ENCODE measurements around the gene AP1S3.

The AP1S3 gene

DNA sequence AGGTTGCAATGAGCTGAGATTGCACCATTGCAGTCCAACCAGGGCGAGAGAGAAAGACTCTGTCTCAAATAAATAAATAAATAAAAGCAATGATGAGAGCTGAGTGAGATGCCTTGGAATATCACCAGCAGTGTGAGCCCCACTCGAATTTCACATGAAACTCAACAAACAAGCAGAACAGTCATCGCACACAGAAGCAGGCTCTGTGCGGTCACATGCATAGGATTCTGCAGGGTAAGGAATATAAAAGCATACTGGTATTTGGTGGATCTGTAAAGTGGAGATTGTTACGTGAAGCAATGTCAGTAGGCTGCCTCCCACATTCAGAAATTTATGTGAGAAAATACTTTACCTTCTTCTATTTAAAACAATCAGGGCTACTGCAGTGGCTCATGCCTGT, 18.0 kb upstream of the AP1S3 start:
- TF ChIP-seq POLR2AphosphoS5 (IDR thresholded peaks at IDR 0.05; ENCODE audit: low read depth, low read length) (no peak), POU2F2 (IDR thresholded peaks at IDR 0.05; ENCODE audit: low read depth, low read length) (no peak), PAX5 (IDR thresholded peaks at IDR 0.05; ENCODE audit: insufficient read depth, low read length, severe bottlenecking) (no peak), SPI1 (IDR thresholded peaks at IDR 0.05; ENCODE audit: low read depth, low read length) (no peak), TAF1 (IDR thresholded peaks at IDR 0.05; ENCODE audit: low read depth, low read length) (no peak), POLR2A (IDR thresholded peaks at IDR 0.05; ENCODE audit: low read depth, low read length) (no peak)
- DNase-seq (ENCODE audit: insufficient read length, low spot score) (no peak), FAIRE-seq (no peak)

DNA sequence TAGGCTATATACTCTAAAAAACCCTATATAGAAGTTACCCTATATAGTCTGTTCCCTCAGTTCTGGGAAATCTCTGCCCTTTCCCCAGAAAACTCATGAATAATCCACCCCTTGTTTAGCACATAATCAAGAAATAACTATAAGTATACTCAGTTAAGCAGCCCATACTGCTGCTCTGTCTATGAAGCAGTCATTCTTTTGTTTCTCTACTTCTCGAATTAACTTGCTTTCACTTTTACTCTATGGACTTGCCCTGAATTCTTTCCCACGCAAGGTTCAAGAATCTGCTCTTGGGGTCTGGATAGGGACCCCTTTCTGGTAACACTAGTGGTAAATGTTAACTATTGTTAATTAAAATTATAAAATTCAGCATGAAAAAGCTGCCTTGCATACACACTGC, 17.4 kb upstream of the AP1S3 start:
- DNase-seq (ENCODE audit: insufficient read length, low spot score) (no peak), FAIRE-seq (no peak)
- TF ChIP-seq TAF1 (IDR thresholded peaks at IDR 0.05; ENCODE audit: low read depth, low read length) (no peak), SPI1 (IDR thresholded peaks at IDR 0.05; ENCODE audit: low read depth, low read length) (no peak), PAX5 (IDR thresholded peaks at IDR 0.05; ENCODE audit: insufficient read depth, low read length, severe bottlenecking) (no peak), POU2F2 (IDR thresholded peaks at IDR 0.05; ENCODE audit: low read depth, low read length) (no peak)

DNA sequence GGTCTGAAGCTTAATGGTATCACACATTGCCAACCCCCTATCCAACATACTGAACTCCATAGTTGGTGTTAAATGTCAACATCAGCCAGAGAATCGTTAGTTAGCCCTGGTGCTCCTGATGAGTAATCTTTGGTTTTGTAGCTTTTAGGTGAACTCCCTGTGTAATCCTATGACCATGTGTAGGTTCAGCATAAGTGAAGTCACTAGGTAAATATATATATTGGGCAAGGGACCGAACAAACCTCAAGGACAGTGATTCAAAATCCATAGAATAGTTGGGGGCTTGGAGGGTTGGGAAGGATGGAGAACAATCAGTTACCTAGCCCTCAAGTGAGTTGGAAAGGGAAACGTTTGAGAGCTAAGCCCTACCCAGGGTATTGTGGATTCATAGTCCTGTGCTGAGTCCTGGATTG, 16.0 kb upstream of the AP1S3 start:
- DNase-seq (ENCODE audit: insufficient read length, low spot score), result no peak
- FAIRE-seq, result no peak
- no peak for TF ChIP-seq POU2F2 (IDR thresholded peaks at IDR 0.05; ENCODE audit: low read depth, low read length)

DNA sequence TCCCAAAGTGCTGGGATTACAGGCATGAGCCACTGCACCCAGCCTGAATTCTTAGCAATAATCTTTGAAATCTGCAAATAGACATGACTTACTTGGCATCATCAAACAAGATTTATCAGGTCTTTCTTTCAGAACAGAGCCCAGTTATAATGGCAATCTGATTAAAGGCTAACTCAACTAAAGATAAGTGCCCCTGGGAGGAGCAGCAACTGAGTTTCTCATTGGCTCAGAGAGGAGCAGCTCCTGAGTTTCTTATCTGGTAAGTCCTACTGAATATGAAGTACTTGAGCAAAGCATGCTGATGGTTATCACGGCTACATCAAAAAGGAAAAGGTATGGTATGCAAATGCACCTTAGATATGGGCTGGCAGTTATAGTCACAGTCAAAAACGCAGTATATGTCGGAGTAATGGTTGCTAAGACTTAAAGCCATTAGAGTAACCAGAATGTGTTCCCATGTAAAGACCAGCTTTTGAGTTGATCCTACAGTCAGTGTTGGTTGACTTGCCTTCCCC, 15.0 kb upstream of the AP1S3 start:
- TF ChIP-seq PAX5 (IDR thresholded peaks at IDR 0.05; ENCODE audit: insufficient read depth, low read length, severe bottlenecking) (no peak), POLR2AphosphoS5 (IDR thresholded peaks at IDR 0.05; ENCODE audit: low read depth, low read length) (no peak), TAF1 (IDR thresholded peaks at IDR 0.05; ENCODE audit: low read depth, low read length) (no peak)
- no peak for DNase-seq (ENCODE audit: insufficient read length, low spot score)
- FAIRE-seq, result no peak

DNA sequence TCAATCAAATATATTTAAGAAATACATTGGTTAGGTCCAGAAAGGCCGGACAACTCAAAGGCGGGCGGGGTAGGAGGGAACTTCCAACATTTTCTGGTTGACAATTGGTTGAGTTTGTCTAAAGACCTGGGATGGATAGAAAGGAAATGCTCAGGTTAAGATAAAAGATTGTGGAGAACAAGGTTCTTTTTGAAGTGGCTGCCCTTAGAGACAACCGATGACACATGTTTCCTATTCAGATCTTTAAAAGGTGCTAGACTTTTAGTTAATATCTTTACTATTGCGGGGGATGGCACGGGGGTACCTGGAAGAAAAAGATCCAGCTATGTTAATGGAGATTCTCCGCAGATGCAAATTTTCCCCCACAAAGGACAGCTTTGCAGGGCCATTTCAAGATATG, 10.0 kb upstream of the AP1S3 start:
- TF ChIP-seq TAF1 (IDR thresholded peaks at IDR 0.05; ENCODE audit: low read depth, low read length) (no peak), POLR2A (IDR thresholded peaks at IDR 0.05; ENCODE audit: low read depth, low read length) (no peak), POLR2AphosphoS5 (IDR thresholded peaks at IDR 0.05; ENCODE audit: low read depth, low read length) (no peak), PAX5 (IDR thresholded peaks at IDR 0.05; ENCODE audit: insufficient read depth, low read length, severe bottlenecking) (no peak), SPI1 (IDR thresholded peaks at IDR 0.05; ENCODE audit: low read depth, low read length) (no peak), POU2F2 (IDR thresholded peaks at IDR 0.05; ENCODE audit: low read depth, low read length) (no peak)
- no peak for DNase-seq (ENCODE audit: insufficient read length, low spot score)
- FAIRE-seq, result no peak

DNA sequence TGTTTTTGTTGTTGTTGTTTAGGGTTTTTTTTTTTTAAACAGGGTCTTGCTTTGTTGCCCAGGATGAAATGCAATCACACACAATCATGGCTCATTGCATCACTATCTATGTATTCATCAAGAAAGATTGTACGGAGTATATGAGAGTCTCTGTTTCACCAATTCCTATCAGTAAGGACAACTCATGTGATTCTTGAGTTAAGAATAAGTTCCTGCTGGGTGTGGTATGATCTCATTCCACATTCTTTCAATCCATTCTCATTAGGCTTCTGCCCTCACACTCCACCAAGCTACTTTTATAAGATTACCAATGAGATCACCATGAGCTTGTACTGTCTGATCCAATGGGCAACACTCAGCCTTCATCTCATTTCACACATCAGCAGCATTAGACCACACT, 9.1 kb upstream of the AP1S3 start:
- no peak for TF ChIP-seq SPI1 (IDR thresholded peaks at IDR 0.05; ENCODE audit: low read depth, low read length)
- no peak for TF ChIP-seq POLR2A (IDR thresholded peaks at IDR 0.05; ENCODE audit: low read depth, low read length)
- TF ChIP-seq PAX5 (IDR thresholded peaks at IDR 0.05; ENCODE audit: insufficient read depth, low read length, severe bottlenecking), result no peak
- no peak for TF ChIP-seq TAF1 (IDR thresholded peaks at IDR 0.05; ENCODE audit: low read depth, low read length)
- TF ChIP-seq POLR2AphosphoS5 (IDR thresholded peaks at IDR 0.05; ENCODE audit: low read depth, low read length), result no peak
- no peak for TF ChIP-seq POU2F2 (IDR thresholded peaks at IDR 0.05; ENCODE audit: low read depth, low read length)
- no peak for FAIRE-seq
- DNase-seq (ENCODE audit: insufficient read length, low spot score), result no peak

DNA sequence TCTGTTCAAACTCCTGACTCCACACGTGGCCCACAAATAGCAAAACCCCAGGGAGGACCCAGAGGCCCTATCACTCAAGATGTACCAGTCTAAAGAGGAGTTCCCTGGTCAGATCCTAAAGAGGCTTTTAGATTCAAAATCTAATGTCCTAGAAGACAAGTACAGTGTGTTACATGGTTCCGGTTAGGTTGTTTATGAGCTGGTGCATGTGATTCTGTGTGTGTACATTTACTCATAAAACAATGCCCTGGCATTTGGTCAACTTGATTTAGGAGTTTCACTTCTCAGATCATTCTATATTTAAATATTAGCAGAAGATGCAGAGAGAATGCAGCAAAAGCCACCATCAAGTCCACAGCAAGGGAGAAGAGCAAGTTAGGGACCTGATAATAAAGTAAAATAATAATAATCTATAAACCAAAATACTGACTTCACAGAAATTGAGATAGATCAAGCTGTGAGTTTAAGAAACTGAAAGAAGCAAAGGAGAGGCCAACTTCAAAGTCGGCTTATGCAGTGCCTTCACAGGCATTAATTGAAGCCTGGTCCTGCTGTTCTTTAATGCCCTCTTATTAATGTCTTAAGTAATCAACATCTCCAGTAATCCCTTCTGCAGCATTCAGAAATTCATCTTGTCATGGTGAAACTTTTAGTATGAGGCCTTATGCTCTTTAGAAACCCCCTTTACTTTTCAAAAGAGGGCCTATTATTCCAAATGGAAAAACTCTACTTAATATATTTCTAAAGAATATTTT, 4.2 kb upstream of the AP1S3 start:
- FAIRE-seq, result no peak
- DNase-seq (ENCODE audit: insufficient read length, low spot score), result no peak
- no peak for TF ChIP-seq SPI1 (IDR thresholded peaks at IDR 0.05; ENCODE audit: low read depth, low read length)
- no peak for TF ChIP-seq TAF1 (IDR thresholded peaks at IDR 0.05; ENCODE audit: low read depth, low read length)
- no peak for TF ChIP-seq POU2F2 (IDR thresholded peaks at IDR 0.05; ENCODE audit: low read depth, low read length)
- TF ChIP-seq POLR2A (IDR thresholded peaks at IDR 0.05; ENCODE audit: low read depth, low read length), result no peak
- no peak for TF ChIP-seq PAX5 (IDR thresholded peaks at IDR 0.05; ENCODE audit: insufficient read depth, low read length, severe bottlenecking)

DNA sequence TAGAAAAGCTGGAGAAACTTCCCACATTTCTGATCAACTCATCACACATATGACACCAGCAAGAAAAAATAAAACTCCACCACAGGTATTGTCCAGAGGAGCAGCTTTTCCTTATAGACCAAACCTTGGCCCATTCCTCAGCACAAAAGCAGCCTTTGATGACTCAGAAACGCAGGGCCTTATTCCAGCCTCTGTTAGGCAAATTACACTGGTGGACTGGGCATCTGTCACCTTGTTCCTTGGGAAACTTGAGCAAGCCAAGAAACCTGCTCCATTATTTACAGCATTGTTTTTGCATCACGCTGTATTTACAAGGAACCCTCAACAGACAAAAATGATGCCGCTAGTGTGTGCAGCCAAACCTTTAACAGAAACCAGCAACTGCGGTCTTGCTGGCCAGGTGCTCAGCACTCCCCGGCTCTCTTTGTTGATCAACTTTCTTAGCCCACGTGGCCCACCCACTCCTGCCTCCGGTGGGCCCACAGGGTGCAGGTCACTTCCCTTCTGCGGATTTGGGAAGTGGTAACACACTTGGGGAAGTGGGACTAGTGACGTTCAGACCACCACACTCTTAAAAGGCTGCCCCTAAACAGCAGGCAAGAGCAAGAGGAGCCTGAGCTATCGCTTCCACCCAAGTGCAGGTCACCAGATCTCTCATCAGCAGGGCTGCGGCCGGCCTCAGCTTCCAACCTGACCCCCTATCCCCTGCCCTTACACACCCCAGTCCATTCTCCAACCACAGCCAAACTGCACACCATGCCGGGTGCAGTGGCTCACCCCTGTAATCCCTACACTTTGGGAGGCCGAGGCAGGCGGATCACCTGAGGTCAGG, 1.5 kb downstream of the AP1S3 start:
- DNase-seq (ENCODE audit: insufficient read length, low spot score) (peak; percentile 60), FAIRE-seq (peak; percentile 87)
- TF ChIP-seq TAF1 (IDR thresholded peaks at IDR 0.05; ENCODE audit: low read depth, low read length), result no peak
- no peak for TF ChIP-seq PAX5 (IDR thresholded peaks at IDR 0.05; ENCODE audit: insufficient read depth, low read length, severe bottlenecking)
- TF ChIP-seq POLR2A (IDR thresholded peaks at IDR 0.05; ENCODE audit: low read depth, low read length), result no peak
- no peak; the same call in 1 of the 2 replicates for TF ChIP-seq POU2F2 (IDR thresholded peaks at IDR 0.05; ENCODE audit: low read depth, low read length)
- 0 out of 2 replicates have a peak, but pooled peaks have one; percentile 26 for TF ChIP-seq POLR2AphosphoS5 (IDR thresholded peaks at IDR 0.05; ENCODE audit: low read depth, low read length)
- TF ChIP-seq SPI1 (IDR thresholded peaks at IDR 0.05; ENCODE audit: low read depth, low read length), result peak; percentile 97

DNA sequence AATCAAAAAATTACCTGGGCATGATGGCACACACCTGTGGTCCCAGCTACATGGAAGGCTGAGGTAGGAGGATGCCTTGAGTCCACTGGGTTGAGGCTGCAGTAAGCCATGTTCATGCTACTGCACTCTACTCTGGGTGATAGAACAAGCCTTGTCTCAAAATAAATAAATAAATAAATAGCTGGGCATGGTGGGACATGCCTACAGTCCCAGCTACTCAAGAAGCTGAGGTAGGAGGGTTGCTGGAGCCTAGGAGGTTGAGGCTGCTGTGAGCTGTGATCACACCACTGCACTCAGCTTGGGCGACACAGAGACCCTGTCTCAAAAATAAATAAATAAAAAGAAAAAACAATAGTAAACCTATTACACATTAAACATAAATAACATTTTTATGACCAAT, 3.0 kb downstream of the AP1S3 start:
- TF ChIP-seq POU2F2 (IDR thresholded peaks at IDR 0.05; ENCODE audit: low read depth, low read length), result no peak
- TF ChIP-seq PAX5 (IDR thresholded peaks at IDR 0.05; ENCODE audit: insufficient read depth, low read length, severe bottlenecking), result no peak
- TF ChIP-seq TAF1 (IDR thresholded peaks at IDR 0.05; ENCODE audit: low read depth, low read length), result no peak
- no peak for TF ChIP-seq POLR2A (IDR thresholded peaks at IDR 0.05; ENCODE audit: low read depth, low read length)
- no peak for TF ChIP-seq POLR2AphosphoS5 (IDR thresholded peaks at IDR 0.05; ENCODE audit: low read depth, low read length)
- no peak for TF ChIP-seq SPI1 (IDR thresholded peaks at IDR 0.05; ENCODE audit: low read depth, low read length)
- no peak for DNase-seq (ENCODE audit: insufficient read length, low spot score)
- FAIRE-seq, result no peak

Data from GM12891 (cell line).